Lower leg skin (tissue), 3 donors: ENCODE measurements around the gene CABLES1.

Source experiments
- CTCF ChIP-seq, 3 donors: fragments of 450-650 bp; IDR thresholded peaks; one replicate each; pipeline ENCODE4 v1.5.1; 2016; ENCODE audit warnings: antibody characterized with exemption in 3 of 3, mild to moderate bottlenecking in 3 of 3, moderate library complexity in 2 of 3
- POLR2A ChIP-seq, 2 donors: fragments of 450-650 bp; IDR thresholded peaks; one replicate each; pipeline ENCODE4 v1.6.1; 2016 to 2017; ENCODE audit warnings: antibody characterized with exemption in 2 of 2, mild to moderate bottlenecking in 1 of 2, moderate library complexity in 1 of 2

- TF ChIP-seq CTCF (IDR thresholded peaks at IDR 0.05), result no peak
- no peak for TF ChIP-seq POLR2A (IDR thresholded peaks at IDR 0.05)
Observed at GRCh38 chr18:23269928-23270327, 134.6 kb downstream of the CABLES1 start.
